ENCODE data around the gene MARCKSL1. TPM values are rescaled to one million over a fixed set of nuclear protein-coding genes. Genes with fewer than 3 reads are reported as not detected.

The MARCKSL1 gene
- total RNA-seq, 1 experiment from 2014 or later = 457 TPM

- DNase-seq = no peak
- Histone ChIP-seq H3K18ac (ENCODE audit: insufficient read length, low read depth, low read length) (no peak overlapping the region), H4K8ac (replicated peaks; ENCODE audit: insufficient read length, low read depth, low read length) (no peak overlapping the region), H3K23me2 (ENCODE audit: insufficient read length, low read depth, low read length, poor library complexity, severe bottlenecking) (peaks cover 12% of the 10 kb centered on the region), H3T11ph (ENCODE audit: low read length) (no peak overlapping the region), H2AFZ (ENCODE audit: low read length) (no peak overlapping the region), H3K79me2 (ENCODE audit: insufficient read depth, low read length) (no peaks in the 10 kb centered on the region), H2BK5ac (ENCODE audit: insufficient read length, low read length) (no peak overlapping the region), H3K23ac (ENCODE audit: insufficient read length, low read depth, low read length) (no peak overlapping the region), H3K4me2 (ENCODE audit: insufficient read depth, insufficient read length, low read length) (no peak overlapping the region), H2BK20ac (ENCODE audit: low read depth, low read length, poor library complexity, severe bottlenecking) (no peak overlapping the region), H4K91ac (ENCODE audit: insufficient read length, low read depth, low read length) (no peak overlapping the region), H3K4me1 (ENCODE audit: insufficient read depth, low read length) (no peaks in the 10 kb centered on the region), H2AK5ac (ENCODE audit: insufficient read length, low read length) (no peak overlapping the region), H3K79me1 (ENCODE audit: insufficient read depth, low read depth, low read length, poor library complexity, severe bottlenecking) (no peaks in the 10 kb centered on the region), H4K5ac (ENCODE audit: insufficient read length, low read depth, low read length) (no peak overlapping the region), H4K20me1 (ENCODE audit: control insufficient read depth, insufficient read depth, insufficient read length) (no peaks in the 10 kb centered on the region), H3K14ac (ENCODE audit: insufficient read depth, low read length) (no peak overlapping the region), H2BK15ac (ENCODE audit: low read depth, low read length) (no peak overlapping the region), H3K9me3 (ENCODE audit: control insufficient read depth, low read depth, low read length) (no peaks in the 10 kb centered on the region), H3K4ac (ENCODE audit: low read depth, low read length) (no peak overlapping the region), H2BK12ac (ENCODE audit: insufficient read length, low read depth, low read length) (no peak overlapping the region), H3K9ac (ENCODE audit: extremely low read depth, insufficient read length, low read length) (no peak overlapping the region), H3K27ac (ENCODE audit: insufficient read length, low read depth, low read length) (no peak overlapping the region), H3K27me3 (ENCODE audit: insufficient read depth, low read length) (no peaks in the 10 kb centered on the region; the same call in 1 of the 2 replicates), H2BK120ac (ENCODE audit: low read depth, low read length, poor library complexity, severe bottlenecking) (no peak overlapping the region), H3K56ac (ENCODE audit: insufficient read length, low read depth, low read length) (no peak overlapping the region)
- TF ChIP-seq CTCF (conservative IDR thresholded peaks at IDR 0.05) = no peak
- Mint-ChIP-seq H3K27me3 (ENCODE audit: low read depth) (peaks cover 24% of the 10 kb centered on the region), H3K27ac (no peak overlapping the region; a peak in 1 of 7 replicates), H3K4me3 (no peak overlapping the region), H3K4me1 (peaks cover 17 to 18% of the 10 kb centered on the region in 2 experiments), H3K36me3 (ENCODE audit: insufficient read depth in 1 of 3, low read depth in 3 of 3) (peaks cover 9 to 23% (median 16%) of the 10 kb centered on the region in 3 experiments; a peak in 5 of 7 replicates), H3K9me3 (no peaks in the 10 kb centered on the region)
- no CpG with 5 or more reads among the region's 3 CpGs for WGBS (ENCODE audit: extremely low coverage, insufficient read length, low lambda C conversion rate)
Observed at GRCh38 chr1:32358435-32358834, 22.4 kb upstream of the MARCKSL1 start.

All from H9 (cell line).